Activated naive CD8-positive, alpha-beta T cell treated with anti-CD3 and anti-CD28 coated beads, Interleukin-2, amount 50 U/mL, for 16 hours (primary cell): ENCODE data around the gene CSGALNACT2.
"Not testable (repeated sequence)": the region's sequence is repeated elsewhere in the genome, so short reads cannot be mapped to it uniquely, and the experiment has no call there.

Experiments used
- DNase-seq: peaks from one replicate; pipeline ENCODE4 v3.0.0-alpha.2; 2020; ENCODE audit warnings: low read depth, low spot score

Gene CSGALNACT2

DNA sequence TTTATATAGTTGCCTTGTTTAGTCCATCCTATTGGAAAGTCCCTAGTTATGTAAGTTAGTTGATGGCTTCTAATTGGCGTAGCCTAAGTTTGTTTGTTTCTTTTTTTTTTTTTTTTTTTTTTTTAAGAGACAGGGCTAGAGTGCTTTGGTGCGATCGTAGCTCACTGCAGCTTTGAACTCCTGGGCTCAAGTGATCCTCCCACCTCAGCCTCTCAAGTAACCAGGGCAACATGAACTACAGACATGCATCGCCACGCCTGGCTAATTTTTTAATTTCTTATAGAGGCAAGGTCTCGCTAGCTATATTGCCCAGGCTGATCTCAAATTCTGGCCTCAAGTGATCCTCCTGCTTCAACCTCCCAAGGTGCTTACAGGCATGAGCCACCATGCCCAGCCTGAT lies 7.1 kb downstream of the CSGALNACT2 start:
- no peak for DNase-seq

DNA sequence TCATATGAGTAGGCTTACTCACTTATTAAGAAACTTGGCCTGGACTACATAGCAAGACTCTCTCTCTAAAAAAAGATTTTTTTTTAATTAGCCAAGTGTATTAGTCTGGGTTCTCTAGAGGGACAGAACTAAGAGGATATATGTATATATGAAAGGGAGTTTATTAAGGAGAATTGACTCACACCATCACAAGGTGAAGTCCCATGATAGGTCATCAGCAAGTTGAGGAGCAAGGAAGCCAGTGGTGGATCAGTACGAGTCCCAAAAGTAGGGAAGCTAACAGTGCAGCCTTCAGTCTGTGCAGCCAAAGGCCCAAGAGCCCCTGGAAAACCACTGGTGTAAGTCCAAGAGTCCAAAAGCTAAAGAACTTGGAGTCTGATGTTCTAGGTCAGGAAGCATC lies 7.7 kb downstream of the CSGALNACT2 start:
- not testable (repeated sequence) for DNase-seq

DNA sequence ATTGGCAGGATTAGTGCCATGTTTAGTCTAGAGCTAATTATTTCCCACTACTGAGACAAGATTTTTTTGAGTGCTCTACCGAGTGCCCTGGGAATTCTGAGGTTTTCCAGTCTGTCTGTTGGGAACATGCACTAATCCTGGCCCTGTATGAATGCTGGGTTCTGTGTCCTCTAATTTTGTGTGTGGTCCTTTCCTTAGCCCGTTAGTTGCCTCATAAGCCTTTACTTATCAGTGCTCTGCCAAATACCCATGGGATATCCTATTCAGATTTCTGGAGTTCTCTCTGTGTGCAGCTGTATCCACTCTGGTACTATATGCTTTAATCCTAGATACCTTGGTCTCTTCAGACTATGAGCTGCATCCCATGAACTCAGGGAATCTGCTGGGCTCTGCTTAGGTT lies 13.1 kb downstream of the CSGALNACT2 start:
- DNase-seq: no peak

DNA sequence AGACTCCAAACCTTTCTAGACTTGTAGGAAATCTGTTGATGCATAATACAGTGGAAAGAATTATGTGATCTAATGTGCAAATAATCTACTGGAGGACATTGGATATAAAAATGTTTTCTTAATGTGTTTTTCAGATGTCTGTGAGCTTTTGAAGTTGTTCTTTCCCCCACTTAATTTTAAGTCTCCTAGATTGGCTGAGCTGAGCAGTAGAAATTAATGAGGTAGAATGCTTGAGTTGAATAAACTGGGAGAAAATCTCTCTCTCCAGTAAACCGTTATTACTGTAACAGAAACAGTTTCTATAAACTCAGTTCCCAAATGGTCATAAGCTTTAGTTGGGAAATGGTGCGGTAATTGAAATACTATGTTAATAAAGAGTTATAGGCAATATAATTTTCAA lies 15.7 kb downstream of the CSGALNACT2 start:
- no peak for DNase-seq

DNA sequence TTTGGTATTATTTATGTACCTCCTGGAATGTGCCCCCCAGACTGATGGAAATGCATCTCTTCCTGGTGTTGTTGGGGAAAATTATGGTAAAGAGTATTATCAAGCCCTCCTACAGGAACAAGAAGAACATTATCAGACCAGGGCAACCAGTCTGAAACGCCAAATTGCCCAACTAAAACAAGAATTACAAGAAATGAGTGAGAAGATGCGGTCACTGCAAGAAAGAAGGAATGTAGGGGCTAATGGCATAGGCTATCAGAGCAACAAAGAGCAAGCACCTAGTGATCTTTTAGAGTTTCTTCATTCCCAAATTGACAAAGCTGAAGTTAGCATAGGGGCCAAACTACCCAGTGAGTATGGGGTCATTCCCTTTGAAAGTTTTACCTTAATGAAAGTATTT lies 17.0 kb downstream of the CSGALNACT2 start:
- no peak for DNase-seq

DNA sequence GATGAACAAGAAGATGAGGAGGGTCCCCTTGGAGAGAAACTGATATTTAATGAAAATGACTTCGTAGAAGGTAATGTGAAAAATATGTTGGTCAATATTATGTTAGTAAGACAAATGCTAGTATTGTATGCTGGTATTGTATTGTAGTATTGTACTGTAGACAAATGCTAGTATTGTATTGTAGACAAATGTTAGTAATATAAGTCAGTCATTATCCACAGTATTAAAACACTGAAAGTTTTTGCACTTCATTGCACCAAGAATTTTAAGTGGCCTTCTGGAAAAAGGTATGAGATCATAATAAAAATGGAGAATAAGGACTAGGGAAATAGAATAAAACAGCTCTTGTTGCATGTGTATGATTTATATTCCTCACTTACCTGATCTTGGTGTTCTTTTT lies 17.5 kb downstream of the CSGALNACT2 start:
- no peak for DNase-seq

DNA sequence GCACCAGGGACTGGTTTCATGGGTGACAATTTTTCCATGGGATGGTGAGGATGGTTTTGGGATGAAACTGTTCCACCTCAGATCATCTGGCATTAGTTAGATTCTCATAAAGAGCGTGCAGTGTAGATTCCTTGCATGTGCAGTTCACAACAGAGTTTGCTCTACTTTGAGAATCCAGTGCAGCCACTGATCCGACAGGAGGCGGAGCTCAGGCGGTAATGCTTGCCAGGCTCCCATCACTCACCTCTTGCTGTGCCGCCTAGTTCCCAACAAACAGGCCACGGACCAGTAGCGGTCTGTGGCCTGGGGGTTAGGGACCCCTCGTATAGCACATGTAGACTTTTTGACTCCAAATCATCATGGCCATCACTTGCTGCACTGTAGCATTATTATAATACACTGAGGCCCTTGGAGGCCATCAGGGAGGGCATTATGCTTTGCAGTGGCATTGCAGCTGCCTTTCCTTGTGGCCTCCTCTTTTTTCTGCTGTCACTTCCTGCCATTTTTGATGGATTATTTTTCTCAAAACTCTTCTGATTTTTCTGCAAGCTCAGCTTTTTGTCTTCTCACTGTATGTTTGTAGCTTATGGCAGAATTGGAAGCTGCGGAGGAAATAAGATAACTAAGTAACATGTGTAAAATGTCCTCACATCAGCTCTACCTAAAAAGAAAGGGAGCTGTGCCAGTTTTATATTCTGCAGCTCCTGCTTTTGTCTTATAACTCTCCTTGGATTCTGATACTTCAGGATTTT lies 18.5 kb downstream of the CSGALNACT2 start:
- no peak for DNase-seq

DNA sequence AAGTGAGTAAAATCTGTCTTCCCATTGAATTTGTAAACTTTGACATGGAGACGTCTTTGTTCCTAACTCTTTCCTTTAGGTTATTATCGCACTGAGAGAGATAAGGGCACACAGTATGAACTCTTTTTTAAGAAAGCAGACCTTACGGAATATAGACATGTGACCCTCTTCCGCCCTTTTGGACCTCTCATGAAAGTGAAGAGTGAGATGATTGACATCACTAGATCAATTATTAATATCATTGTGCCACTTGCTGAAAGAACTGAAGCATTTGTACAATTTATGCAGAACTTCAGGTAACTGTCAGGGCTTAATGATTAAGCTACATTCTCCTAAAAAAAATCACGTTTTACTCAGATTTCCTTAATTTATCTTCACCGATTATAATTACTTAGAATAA lies 20.4 kb downstream of the CSGALNACT2 start:
- DNase-seq: no peak

DNA sequence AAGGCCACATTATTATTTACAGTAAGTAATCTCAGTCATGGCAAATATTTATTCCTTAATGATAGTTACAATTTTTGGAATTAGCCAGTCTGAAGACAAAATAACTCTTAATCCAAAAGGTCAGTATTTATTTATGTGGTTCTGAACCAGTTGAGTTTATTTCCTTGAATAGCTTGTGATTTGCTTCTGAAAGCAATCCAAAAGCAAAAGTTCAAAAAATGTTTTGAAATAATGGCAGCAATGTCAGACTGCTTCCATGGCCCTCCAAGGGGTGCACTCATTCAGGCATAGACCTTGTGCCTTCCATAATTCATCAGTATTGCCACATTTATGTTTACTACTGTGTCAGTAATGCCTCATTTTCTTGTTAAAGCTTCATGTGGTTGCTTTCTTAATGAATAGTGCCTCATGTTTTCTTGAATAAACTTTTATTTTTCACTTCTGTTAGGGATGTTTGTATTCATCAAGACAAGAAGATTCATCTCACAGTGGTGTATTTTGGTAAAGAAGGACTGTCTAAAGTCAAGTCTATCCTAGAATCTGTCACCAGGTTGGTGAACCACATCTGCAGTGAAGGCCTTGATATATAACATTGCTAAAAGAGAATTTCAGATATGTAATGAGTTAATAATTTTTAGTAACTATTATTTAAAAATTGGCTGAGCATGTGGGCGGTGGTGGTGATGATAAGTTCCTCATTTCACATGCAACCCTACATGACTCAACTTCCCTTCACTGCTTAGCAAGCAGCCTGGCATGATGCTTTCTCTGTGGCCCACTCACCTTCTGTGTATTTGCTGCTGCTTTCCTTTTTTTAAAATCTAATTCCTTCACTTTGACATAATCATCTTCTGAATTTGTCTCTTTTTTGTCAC lies 22.0 kb downstream of the CSGALNACT2 start:
- no peak for DNase-seq

DNA sequence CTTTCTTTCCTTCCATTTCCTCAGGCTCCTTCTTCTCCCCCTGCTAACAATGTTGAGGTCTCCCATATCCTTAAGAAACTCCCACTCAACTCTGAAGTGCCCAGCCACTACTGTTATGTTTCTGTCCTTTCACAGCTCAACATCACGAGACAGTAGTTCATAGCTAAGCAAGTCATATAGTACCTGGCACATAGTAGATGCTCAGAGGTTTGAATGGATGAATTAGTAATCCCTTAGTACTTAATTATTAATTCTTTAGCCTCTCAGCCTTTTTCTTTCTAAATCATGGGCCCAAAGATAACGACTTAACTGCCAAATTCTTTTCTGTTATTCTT lies 22.6 kb downstream of the CSGALNACT2 start:
- DNase-seq: no peak

DNA sequence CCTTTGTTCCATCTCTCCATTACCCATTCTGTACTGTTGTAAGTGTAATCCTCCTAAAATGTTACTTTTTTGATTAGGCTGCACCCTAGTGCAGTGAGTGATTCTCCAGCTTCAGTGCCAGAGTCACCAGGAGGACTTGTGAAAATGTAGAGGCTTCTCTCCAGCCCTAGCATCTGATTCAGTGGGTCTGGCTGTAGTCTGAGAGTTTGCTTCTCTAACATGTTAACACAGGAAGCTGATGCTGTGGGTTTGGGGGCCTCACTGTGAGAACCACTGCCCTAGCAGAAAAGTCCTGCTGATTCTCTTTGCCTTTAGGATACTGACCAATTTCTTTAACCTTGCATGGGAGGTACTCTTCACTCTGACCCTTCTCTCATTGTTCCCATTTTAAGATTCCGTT lies 24.4 kb downstream of the CSGALNACT2 start:
- no peak for DNase-seq

DNA sequence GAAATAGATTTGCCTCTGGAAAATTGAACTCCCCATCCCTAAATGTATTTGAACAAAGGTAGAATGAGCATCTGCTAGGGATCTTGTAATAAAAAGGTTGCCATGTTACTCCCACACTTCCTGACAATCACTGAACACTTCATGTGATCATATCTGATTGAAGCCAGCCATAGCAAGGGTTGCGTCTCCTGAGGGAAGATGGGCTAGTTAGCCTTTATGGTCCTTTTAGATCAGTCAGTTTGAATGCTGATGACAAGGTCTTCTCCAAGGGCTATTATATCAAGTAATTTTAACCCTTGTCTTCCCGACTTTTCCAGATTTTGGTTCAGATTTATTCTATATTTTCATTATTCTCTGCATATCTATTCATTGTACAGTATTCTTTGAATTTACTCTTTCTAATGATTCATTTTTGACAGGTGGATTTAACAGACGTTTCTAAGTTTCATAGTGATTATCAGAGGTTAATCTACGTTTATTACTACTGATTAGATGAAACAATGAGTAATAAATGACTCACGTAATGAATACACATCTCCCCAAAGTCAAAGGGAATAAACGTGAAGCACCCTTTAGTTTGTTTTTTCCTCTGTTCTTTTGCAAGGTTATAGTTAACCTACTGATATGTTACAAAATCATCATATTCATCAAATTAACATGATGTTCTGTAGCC lies 28.1 kb downstream of the CSGALNACT2 start:
- no peak for DNase-seq

DNA sequence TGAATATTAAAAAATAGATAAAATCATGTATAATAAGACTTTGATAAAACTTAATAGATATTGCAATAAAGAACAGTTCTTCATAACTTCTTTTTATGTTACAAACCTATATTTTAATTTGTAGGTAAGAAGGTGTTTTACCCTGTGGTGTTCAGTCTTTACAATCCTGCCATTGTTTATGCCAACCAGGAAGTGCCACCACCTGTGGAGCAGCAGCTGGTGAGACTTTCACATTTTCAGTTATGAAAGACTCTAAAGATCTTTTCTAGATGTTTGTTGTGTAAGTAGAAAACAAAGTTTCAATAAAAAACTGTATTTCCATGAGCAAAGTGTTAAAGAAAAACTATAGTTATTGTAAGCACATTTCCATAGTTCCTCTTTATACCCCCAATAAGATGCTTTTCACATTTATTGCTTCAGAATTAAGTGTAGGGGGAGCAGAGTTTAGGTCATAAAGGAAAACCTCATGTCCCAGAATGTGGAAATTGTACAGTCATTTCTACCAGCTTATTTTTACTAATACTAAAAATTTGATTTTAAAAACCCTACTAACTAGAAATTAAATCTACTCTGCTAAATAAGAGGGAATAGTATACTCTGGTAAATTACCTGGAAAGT lies 28.7 kb downstream of the CSGALNACT2 start:
- DNase-seq: no peak

DNA sequence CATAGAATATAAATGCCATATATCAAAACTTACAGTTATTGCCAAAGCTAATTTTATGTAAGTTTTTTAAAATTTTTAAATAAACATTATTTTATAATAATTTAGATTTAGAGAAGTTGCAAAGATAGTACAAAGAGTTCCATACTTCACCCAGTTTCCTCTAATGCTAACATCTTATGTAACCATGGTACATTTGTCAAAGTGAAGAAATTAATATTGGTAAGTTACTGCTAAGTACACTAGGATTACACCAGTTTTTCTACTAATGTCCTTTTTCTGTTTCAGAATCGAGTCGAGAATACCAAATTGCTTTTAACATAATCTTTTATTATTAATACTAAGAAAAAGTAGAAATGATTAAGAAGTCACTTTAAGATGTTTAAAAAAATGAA lies 29.2 kb downstream of the CSGALNACT2 start:
- DNase-seq: no peak

DNA sequence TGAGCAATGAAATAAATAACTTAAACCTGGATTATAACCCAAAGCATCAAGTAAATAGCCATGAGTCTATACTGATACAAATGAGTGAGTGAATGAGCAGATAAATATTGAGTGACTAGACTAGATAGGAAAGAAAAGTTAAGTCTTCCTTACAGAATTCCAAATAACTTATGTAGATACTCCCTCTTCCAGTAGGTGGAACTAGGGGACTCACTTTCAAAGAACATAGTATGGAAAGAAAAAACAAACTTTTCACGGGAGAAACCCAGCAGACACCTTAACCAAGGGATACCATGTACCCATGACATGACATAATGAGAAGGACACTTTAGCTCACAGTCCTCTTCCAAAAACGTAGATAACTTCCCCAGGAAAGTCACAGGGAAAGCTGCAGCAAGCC lies 32.2 kb downstream of the CSGALNACT2 start:
- DNase-seq: no peak

DNA sequence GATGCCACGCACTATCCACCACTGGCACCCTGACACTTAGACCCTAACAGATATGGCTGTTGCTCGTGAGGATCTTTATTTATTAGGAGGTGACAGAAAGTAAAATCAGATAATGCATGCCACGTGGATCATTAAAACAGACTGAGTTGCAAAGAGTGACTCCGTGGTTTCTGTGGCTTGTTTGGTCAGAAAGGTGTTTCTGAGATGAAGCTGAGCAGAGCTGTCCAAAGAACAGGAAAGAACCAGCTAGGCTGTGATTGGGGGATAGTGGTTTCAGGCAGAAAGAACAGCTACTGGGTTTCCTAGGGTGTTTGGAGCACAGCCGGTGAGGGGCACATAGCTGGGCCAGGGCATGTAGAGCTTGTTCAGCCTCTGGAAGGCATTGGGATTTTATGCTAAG lies 34.4 kb downstream of the CSGALNACT2 start:
- DNase-seq: no peak

DNA sequence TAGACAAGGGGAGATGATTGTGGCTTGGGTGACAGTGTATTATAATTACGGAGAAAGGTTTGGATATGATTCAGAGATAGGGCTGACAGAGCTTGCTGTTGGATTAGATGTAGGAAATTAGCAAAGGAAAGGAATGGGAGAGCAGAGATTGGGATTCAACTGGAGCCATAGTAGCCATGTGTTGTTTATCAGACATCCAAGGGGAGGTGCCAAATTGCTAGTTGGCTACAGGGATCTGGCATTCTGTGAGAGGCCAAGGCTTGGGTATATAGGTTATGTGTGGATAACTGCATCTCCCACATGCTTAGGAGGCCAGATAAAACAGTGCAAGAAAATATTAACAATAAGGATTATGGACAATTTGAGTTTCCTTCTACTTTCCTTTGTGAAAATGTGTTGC lies 34.9 kb downstream of the CSGALNACT2 start:
- DNase-seq: no peak

DNA sequence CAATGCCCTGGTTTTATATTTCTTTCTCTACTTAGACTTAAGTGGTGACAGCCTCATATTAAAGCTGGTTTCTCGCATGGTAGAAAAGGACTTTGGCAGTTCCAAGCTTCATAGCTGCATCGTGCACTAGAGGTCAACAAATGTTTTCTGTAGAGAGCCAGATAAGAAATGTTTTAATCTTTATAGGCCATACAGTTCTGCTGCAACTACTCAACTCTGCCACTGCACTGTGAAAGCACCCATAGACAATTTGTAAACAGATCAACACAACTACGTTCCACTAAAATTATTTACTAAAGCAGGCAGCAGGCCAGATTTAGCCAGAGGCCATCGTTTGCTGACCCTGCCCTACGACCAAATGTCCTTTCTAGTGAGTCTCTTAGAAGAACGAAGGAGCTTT lies 36.7 kb downstream of the CSGALNACT2 start:
- no peak for DNase-seq

DNA sequence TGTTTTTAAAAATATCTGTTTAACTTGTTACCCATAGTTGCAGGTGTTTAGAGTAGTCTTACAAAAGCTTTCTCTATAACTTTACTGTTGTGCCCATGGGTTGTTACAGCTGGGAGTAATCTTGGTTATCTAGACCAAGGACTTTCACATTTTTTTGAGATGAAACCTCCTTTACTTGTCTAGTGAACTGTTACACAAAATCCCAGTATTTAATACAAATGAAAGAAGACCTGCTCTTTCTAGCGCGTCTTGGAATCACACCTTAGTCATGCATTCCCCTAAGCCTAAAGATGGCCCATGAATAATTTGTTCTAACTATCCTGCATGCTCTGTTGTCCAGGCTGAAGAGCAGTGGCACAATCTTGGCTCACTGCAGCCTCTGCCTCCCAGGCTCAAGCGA lies 38.0 kb downstream of the CSGALNACT2 start:
- DNase-seq: no peak

DNA sequence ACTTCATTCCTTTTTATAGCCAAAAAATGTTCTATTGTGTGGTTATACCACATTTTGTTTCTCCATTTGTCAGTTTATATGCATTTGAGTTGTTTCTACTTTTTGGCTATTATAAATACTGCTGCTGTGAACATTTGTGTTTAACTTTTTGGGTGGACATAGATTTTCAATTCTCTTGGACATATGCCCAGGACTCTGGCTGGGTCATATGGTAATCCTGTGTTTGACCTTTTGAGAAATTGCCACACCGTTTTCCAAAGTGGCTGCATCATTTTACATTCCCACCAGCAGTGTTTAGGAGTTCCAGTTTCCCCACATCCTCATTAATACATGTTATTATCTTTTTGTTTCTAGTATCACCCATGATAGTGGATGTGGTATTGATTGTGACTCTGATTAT lies 39.4 kb downstream of the CSGALNACT2 start:
- DNase-seq: no peak

DNA sequence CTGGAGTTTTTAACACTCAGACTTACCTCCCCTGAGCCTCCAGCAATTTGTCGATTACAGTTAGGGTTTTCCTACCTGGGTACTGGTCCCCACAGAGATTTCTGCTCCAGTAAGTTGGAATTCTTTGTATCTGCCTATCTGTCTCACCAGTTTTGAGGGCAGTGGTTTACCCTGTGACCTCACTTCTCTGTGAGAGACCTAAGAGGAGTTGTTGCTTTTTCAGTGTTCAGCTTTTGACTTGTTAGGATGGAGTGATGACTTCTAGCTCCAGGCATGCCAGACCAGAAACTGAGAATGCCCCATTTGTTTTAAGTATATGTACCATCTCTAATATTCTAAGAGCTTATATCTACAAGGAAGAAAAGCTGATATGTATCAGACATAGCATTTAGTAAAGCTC lies 42.9 kb downstream of the CSGALNACT2 start:
- DNase-seq: no peak

DNA sequence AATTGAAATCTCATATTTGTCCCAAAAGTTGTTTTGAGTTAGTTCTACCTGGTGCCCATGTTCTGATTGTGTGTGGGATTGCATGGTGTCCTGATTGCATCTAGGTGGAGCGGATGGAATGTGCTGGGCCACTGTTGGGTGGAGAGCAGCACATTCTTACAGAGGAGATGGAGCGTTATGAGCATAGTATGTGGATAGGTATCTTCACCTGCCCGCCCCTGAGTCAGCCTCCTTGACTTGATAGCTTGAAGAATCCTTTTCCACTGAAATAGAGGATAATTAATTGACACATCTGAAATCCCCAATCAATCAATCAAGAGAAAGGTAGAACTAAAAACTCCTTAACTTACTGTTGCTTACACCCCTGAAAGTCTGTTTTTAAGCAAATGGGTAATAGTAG lies 45.5 kb downstream of the CSGALNACT2 start:
- DNase-seq: not testable (repeated sequence)
